ENCODE results near the gene LYAR. TPM values are rescaled to one million over a fixed set of nuclear protein-coding genes. Genes with fewer than 3 reads are reported as not detected.

Gene LYAR
- total and polyA plus RNA-seq, 4 donors, result 3.9 to 5.0 (median 4.6) TPM

GRCh38 chr4:4308800-4309441 lies 19.0 kb upstream of the LYAR start:
- Histone ChIP-seq H3K36me3 (ENCODE audit: control insufficient read depth in 4 of 4, insufficient read depth in 3 of 4, low read depth in 1 of 4, low read length in 3 of 4) (peaks cover 1 to 24% (median 13%) of the 10 kb centered on the region in 4 donors), H3K4me3 (ENCODE audit: low read depth in 1 of 3, low read length in 3 of 3) (no peak overlapping the region), H3K9me3 (ENCODE audit: control insufficient read depth in 4 of 4, low read length in 3 of 4) (no peaks in the 10 kb centered on the region), H3K27me3 (ENCODE audit: control insufficient read depth in 4 of 4, insufficient read depth in 4 of 4, low read length in 3 of 4) (no peaks in the 10 kb centered on the region), H3K4me1 (ENCODE audit: control insufficient read depth in 4 of 4, insufficient read depth in 4 of 4, low read length in 3 of 4) (no peaks in the 10 kb centered on the region), H3K27ac (ENCODE audit: low read depth in 1 of 2, low read length in 2 of 2) (no peak overlapping the region), H3K9ac (ENCODE audit: low read depth in 1 of 2, low read length in 2 of 2) (no peak overlapping the region)
- peak; percentile 12 for DNase-seq (ENCODE audit: low spot score)
- no peak for TF ChIP-seq NR2F2 (IDR thresholded peaks at IDR 0.05)
- no peak for TF ChIP-seq CTCF (IDR thresholded peaks at IDR 0.05; ENCODE audit: low read depth, low read length, missing input control)
- TF ChIP-seq RAD21 (IDR thresholded peaks at IDR 0.05), result no peak
- TF ChIP-seq ATF3 (IDR thresholded peaks at IDR 0.05), result no peak
- no peak for TF ChIP-seq EGR1 (IDR thresholded peaks at IDR 0.05; ENCODE audit: low read depth in 2 of 2)
- no peak for TF ChIP-seq GABPA (IDR thresholded peaks at IDR 0.05 in 1 of 2, conservative IDR thresholded peaks at IDR 0.05 in 1 of 2)
- WGBS, result 97% methylated on average over 9 of the region's 9 CpGs

- no peak overlapping the region for H3K27ac ChIP-seq (ENCODE audit: low read depth in 1 of 2, low read length in 2 of 2)
- no peak overlapping the region for H3K9ac ChIP-seq (ENCODE audit: low read depth in 1 of 2, low read length in 2 of 2)
- no peaks in the 10 kb centered on the region for H3K4me1 ChIP-seq (ENCODE audit: control insufficient read depth in 4 of 4, insufficient read depth in 4 of 4, low read length in 3 of 4)
- H3K9me3 ChIP-seq (ENCODE audit: control insufficient read depth in 4 of 4, low read length in 3 of 4), result no peaks in the 10 kb centered on the region
- H3K27me3 ChIP-seq (ENCODE audit: control insufficient read depth in 4 of 4, insufficient read depth in 4 of 4, low read length in 3 of 4), result no peaks in the 10 kb centered on the region
- H3K4me3 ChIP-seq (ENCODE audit: low read depth in 1 of 3, low read length in 3 of 3), result no peak overlapping the region
- 96% methylated on average over 11 of the region's 11 CpGs for WGBS
- no peak for DNase-seq (ENCODE audit: low spot score)
- TF ChIP-seq FOXA1 (IDR thresholded peaks at IDR 0.05) (no peak), NR2F2 (IDR thresholded peaks at IDR 0.05) (no peak), MAX (IDR thresholded peaks at IDR 0.05) (no peak), GABPA (IDR thresholded peaks at IDR 0.05 in 1 of 2, conservative IDR thresholded peaks at IDR 0.05 in 1 of 2) (no peak), EGR1 (IDR thresholded peaks at IDR 0.05; ENCODE audit: low read depth in 2 of 2) (no peak)
- H3K36me3 ChIP-seq (ENCODE audit: control insufficient read depth in 4 of 4, insufficient read depth in 3 of 4, low read depth in 1 of 4, low read length in 3 of 4), result peaks cover 7 to 22% (median 14%) of the 10 kb centered on the region in 4 donors
These were observed 17.0 kb upstream of the LYAR start for GRCh38 chr4:4306920-4307319.

GRCh38 chr4:4302416-4302815 lies 12.5 kb upstream of the LYAR start:
- H3K36me3 ChIP-seq (ENCODE audit: control insufficient read depth in 4 of 4, insufficient read depth in 3 of 4, low read depth in 1 of 4, low read length in 3 of 4), result peaks cover 7 to 23% (median 17%) of the 10 kb centered on the region in 4 donors
- 84% methylated on average over 6 of the region's 6 CpGs for WGBS

GRCh38 chr4:4302001-4302400 lies 12.0 kb upstream of the LYAR start:
- no peak for DNase-seq (ENCODE audit: low spot score)

More at GRCh38 chr4:4302416-4302815, 12.5 kb upstream of the LYAR start:
- TF ChIP-seq FOXA1 (IDR thresholded peaks at IDR 0.05) (no peak), TAF1 (conservative IDR thresholded peaks at IDR 0.05) (no peak), FOXA2 (IDR thresholded peaks at IDR 0.05) (no peak), NR2F2 (IDR thresholded peaks at IDR 0.05) (no peak)
- no peaks in the 10 kb centered on the region for H3K9me3 ChIP-seq (ENCODE audit: control insufficient read depth in 4 of 4, low read length in 3 of 4)
- no peak overlapping the region for H3K4me3 ChIP-seq (ENCODE audit: low read depth in 1 of 3, low read length in 3 of 3)
- no peak for DNase-seq (ENCODE audit: low spot score)
- no peak overlapping the region for H3K9ac ChIP-seq (ENCODE audit: low read depth in 1 of 2, low read length in 2 of 2)
- H3K27ac ChIP-seq (ENCODE audit: low read depth in 1 of 2, low read length in 2 of 2), result no peak overlapping the region
- no peaks in the 10 kb centered on the region for H3K27me3 ChIP-seq (ENCODE audit: control insufficient read depth in 4 of 4, insufficient read depth in 4 of 4, low read length in 3 of 4)
- H3K4me1 ChIP-seq (ENCODE audit: control insufficient read depth in 4 of 4, insufficient read depth in 4 of 4, low read length in 3 of 4), result no peaks in the 10 kb centered on the region

More at GRCh38 chr4:4302001-4302400, 12.0 kb upstream of the LYAR start:
- peaks cover 7 to 21% (median 15%) of the 10 kb centered on the region in 4 donors for H3K36me3 ChIP-seq (ENCODE audit: control insufficient read depth in 4 of 4, insufficient read depth in 3 of 4, low read depth in 1 of 4, low read length in 3 of 4)
- H3K9ac ChIP-seq (ENCODE audit: low read depth in 1 of 2, low read length in 2 of 2), result no peak overlapping the region
- TF ChIP-seq MAX (IDR thresholded peaks at IDR 0.05), result no peak
- no peak for TF ChIP-seq HNF4G (IDR thresholded peaks at IDR 0.05)
- TF ChIP-seq TAF1 (conservative IDR thresholded peaks at IDR 0.05), result no peak
- no peaks in the 10 kb centered on the region for H3K4me1 ChIP-seq (ENCODE audit: control insufficient read depth in 4 of 4, insufficient read depth in 4 of 4, low read length in 3 of 4)
- H3K27me3 ChIP-seq (ENCODE audit: control insufficient read depth in 4 of 4, insufficient read depth in 4 of 4, low read length in 3 of 4), result no peaks in the 10 kb centered on the region
- no peak overlapping the region for H3K4me3 ChIP-seq (ENCODE audit: low read depth in 1 of 3, low read length in 3 of 3)
- H3K9me3 ChIP-seq (ENCODE audit: control insufficient read depth in 4 of 4, low read length in 3 of 4), result no peaks in the 10 kb centered on the region
- WGBS, result 91% methylated on average over 5 of the region's 5 CpGs
- H3K27ac ChIP-seq (ENCODE audit: low read depth in 1 of 2, low read length in 2 of 2), result no peak overlapping the region

Measured in liver (tissue), 9 donors.